Measurements from ENCODE around the gene SLC23A2.

Gene SLC23A2

GRCh38 chr20:5002077-5002413, 735 bp upstream of the SLC23A2 start:
- Histone ChIP-seq H3K27me3 (replicated peaks) (no peaks in the 10 kb centered on the region), H3K4me3 (ENCODE audit: low read depth, low read length) (peak overlapping the region; percentile 68), H3K27ac (no peak overlapping the region), H3K36me3 (replicated peaks) (no peaks in the 10 kb centered on the region)
- in situ Hi-C loops (cut with HindIII; ENCODE audit: low pct_ligation_motif_present, low sequenced_read_pairs) = no loop called here
- no peak for DNase-seq
- TF ChIP-seq, protein P1, sequence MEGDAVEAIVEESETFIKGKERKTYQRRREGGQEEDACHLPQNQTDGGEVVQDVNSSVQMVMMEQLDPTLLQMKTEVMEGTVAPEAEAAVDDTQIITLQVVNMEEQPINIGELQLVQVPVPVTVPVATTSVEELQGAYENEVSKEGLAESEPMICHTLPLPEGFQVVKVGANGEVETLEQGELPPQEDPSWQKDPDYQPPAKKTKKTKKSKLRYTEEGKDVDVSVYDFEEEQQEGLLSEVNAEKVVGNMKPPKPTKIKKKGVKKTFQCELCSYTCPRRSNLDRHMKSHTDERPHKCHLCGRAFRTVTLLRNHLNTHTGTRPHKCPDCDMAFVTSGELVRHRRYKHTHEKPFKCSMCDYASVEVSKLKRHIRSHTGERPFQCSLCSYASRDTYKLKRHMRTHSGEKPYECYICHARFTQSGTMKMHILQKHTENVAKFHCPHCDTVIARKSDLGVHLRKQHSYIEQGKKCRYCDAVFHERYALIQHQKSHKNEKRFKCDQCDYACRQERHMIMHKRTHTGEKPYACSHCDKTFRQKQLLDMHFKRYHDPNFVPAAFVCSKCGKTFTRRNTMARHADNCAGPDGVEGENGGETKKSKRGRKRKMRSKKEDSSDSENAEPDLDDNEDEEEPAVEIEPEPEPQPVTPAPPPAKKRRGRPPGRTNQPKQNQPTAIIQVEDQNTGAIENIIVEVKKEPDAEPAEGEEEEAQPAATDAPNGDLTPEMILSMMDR (IDR thresholded peaks at IDR 0.05; ENCODE audit: low read depth, low read length, missing control alignments) = no peak

GRCh38 chr20:5000263-5001173, 792 bp downstream of the SLC23A2 start:
- no peaks in the 10 kb centered on the region for H3K27me3 ChIP-seq (replicated peaks)
- in situ Hi-C loops (cut with HindIII; ENCODE audit: low pct_ligation_motif_present, low sequenced_read_pairs) = no loop called here
- DNase-seq = no peak
- TF ChIP-seq, protein P1 (IDR thresholded peaks at IDR 0.05; ENCODE audit: low read depth, low read length, missing control alignments) = no peak
- H3K36me3 ChIP-seq (replicated peaks) = no peaks in the 10 kb centered on the region
- H3K4me3 ChIP-seq (ENCODE audit: low read depth, low read length) = peak overlapping the region; percentile 68
- no peak overlapping the region for H3K27ac ChIP-seq

- no peak for DNase-seq
- Histone ChIP-seq H3K36me3 (replicated peaks) (no peaks in the 10 kb centered on the region), H3K27ac (no peak overlapping the region), H3K27me3 (replicated peaks) (no peaks in the 10 kb centered on the region), H3K4me3 (ENCODE audit: low read depth, low read length) (peak overlapping the region; percentile 68)
- TF ChIP-seq, protein P1 (IDR thresholded peaks at IDR 0.05; ENCODE audit: low read depth, low read length, missing control alignments) = no peak
- in situ Hi-C loops (cut with HindIII; ENCODE audit: low pct_ligation_motif_present, low sequenced_read_pairs) = no loop called here
Measured at GRCh38 chr20:4999788-5000187, 1.5 kb downstream of the SLC23A2 start.

- no peak for DNase-seq
- Histone ChIP-seq H3K4me3 (ENCODE audit: low read depth, low read length) (no peak overlapping the region), H3K27ac (no peak overlapping the region)
Measured at GRCh38 chr20:4998160-4998651, 3.1 kb downstream of the SLC23A2 start.

GRCh38 chr20:4997222-4997621, 4.1 kb downstream of the SLC23A2 start:
- DNase-seq = no peak
- in situ Hi-C loops (cut with HindIII; ENCODE audit: low pct_ligation_motif_present, low sequenced_read_pairs) = no loop called here
- Histone ChIP-seq H3K27ac (no peak overlapping the region), H3K36me3 (replicated peaks) (no peaks in the 10 kb centered on the region), H3K4me3 (ENCODE audit: low read depth, low read length) (no peak overlapping the region), H3K27me3 (replicated peaks) (no peaks in the 10 kb centered on the region)
- TF ChIP-seq, protein P1 (IDR thresholded peaks at IDR 0.05; ENCODE audit: low read depth, low read length, missing control alignments) = no peak

More at GRCh38 chr20:4998160-4998651, 3.1 kb downstream of the SLC23A2 start:
- Histone ChIP-seq H3K27me3 (replicated peaks) (no peaks in the 10 kb centered on the region), H3K36me3 (replicated peaks) (no peaks in the 10 kb centered on the region)
- TF ChIP-seq, protein P1 (IDR thresholded peaks at IDR 0.05; ENCODE audit: low read depth, low read length, missing control alignments) = peak; percentile 48
- in situ Hi-C loops (cut with HindIII; ENCODE audit: low pct_ligation_motif_present, low sequenced_read_pairs) = no loop called here
